Right forelimb (tissue), 1 donor: ENCODE measurements around the gene DEFB128.
"Not testable (repeated sequence)": the region's sequence is repeated elsewhere in the genome, so short reads cannot be mapped to it uniquely, and the experiment has no call there.

Experiments used
- DNase-seq: peaks from one replicate; pipeline ENCODE4 v3.0.0-alpha.2; 2018

Gene DEFB128

GRCh38 chr20:189611-190010, at the start of gene DEFB128:
Gene DEFB128 (minus strand): TSS chr20:189711. CDS start chr20:189623, 88 bp downstream.
- DNase-seq, result no peak

GRCh38 chr20:237929-238328, 48.4 kb upstream of the DEFB128 start:
- DNase-seq, result no peak

DNA sequence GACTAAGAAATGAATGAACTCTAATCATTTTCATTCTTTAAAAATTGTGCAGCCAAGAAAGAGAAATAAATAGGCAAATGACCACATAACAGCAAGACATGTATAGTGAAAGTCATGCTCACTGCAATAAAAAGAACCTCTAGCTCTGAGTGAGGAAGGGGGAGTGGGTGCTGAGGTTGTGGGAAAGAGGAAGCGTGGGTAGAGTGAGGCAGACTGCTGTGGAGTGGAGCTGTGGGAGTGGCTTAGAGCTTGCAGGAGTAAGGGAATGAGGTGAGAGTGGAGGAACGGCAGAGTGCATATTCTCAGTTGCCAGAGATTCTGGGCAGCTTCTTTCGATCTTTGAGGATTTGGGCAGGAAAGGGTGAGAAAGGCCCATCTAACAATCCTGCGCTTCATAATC, 48.0 kb upstream of the DEFB128 start:
- DNase-seq, result no peak

- DNase-seq, result no peak
These were observed 46.4 kb upstream of the DEFB128 start for GRCh38 chr20:235891-236290.

DNA sequence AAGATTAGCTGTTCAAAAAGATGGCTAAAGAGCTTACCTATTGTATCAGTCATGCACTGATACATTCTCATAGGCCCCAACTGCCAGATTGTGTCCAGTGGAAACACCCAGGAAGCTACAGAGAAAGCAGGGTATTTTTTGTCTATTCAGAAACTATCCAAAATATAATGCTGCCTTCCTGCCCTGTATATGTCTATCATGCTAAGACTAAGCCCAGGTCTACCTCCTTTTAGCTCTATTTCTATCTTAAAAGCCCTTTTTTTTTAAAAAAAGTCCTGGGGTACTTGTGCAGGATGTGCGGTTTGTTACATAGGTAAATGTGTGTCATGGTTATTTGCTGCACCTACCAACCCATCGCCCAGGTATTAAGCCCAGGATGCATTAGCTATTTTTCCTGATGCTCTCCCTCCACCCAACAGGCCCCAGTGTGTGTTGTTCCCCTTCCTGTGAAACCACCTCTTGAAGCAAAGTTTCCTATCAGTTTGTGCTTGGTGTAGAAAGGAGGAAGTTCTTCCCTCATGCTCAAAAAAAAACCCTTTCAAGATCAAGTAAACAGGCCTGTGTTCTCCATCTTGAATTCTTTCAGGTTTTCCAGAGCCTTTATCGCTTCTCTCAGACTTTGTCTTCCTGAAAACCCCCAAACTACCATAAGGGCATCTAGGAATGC, 38.1 kb upstream of the DEFB128 start:
- DNase-seq, result no peak

- no peak for DNase-seq
These were observed 37.4 kb upstream of the DEFB128 start, which contains the start of gene DEFB129 for GRCh38 chr20:226958-227357. Gene DEFB129 (plus strand): TSS chr20:227258. CDS start chr20:227289, 31 bp downstream.

GRCh38 chr20:225879-226278, 36.4 kb upstream of the DEFB128 start:
- not testable (repeated sequence) for DNase-seq

DNA sequence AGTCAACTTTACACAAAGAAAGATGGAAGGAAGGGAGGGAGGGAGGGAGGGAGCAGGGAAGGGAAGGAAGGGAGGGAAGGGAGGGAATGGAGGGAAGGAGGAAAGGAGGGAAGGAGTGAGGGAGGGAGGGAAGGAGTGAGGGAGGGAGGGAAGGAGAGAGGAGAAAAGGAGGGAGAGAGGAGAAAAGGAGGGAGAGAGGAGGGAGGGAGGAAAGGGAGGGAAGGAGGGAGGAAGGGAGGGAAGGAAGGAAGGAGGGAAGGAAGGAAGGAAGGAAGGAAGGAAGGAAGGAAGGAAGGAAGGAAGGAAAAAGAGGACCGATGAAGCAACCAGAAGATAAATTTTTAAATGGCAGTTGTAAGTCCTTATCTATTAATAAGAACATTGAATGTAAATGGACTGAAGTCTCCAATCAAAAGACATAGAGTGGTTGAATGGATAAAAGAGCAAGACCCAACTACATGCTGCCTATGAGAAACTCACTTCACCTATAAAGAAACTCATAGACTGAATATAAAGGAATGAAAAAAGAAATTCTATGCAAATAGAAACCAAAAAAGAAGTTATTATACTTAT, 31.8 kb upstream of the DEFB128 start:
- DNase-seq, result no peak

GRCh38 chr20:219290-220115, 30.0 kb upstream of the DEFB128 start:
- DNase-seq, result no peak

GRCh38 chr20:217266-217665, 27.8 kb upstream of the DEFB128 start:
- no peak for DNase-seq

DNA sequence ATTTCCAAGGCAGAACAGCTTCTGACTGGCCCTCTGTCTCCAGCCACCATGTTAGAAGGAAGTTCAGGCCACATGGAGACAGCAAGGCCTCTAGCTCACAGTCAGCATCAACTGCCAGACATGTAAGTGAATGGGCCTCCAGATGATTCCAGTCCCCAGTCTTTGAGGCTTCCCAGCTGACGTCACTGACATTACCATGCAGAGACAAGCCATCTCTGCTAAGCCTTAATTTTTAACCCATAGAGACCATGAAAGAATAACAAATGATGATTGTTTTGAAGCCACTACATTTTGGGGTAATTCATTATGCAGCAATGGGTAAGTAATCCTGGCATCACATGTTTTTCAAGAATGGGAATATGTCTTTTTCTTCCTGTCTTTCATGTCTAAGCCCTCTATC, 26.3 kb upstream of the DEFB128 start:
- no peak for DNase-seq

DNA sequence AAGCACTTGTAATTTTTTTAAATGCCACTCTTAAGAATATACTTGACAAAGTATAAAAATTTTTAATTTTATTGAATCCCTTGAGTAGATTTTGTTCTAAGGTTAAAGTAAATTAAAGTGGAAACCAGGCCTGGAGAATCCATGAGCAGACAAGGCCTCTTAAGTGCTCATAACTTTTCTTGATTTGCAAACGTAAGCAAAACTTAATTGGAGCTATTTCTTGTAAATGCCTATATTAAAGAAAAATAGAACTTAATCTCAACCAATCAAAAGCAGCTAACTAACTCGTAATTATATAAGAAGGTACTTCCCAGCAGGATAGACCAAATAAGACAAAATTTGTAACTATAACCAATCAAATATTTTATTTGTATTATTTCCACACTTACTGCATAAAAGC, 24.9 kb upstream of the DEFB128 start:
- DNase-seq, result no peak

DNA sequence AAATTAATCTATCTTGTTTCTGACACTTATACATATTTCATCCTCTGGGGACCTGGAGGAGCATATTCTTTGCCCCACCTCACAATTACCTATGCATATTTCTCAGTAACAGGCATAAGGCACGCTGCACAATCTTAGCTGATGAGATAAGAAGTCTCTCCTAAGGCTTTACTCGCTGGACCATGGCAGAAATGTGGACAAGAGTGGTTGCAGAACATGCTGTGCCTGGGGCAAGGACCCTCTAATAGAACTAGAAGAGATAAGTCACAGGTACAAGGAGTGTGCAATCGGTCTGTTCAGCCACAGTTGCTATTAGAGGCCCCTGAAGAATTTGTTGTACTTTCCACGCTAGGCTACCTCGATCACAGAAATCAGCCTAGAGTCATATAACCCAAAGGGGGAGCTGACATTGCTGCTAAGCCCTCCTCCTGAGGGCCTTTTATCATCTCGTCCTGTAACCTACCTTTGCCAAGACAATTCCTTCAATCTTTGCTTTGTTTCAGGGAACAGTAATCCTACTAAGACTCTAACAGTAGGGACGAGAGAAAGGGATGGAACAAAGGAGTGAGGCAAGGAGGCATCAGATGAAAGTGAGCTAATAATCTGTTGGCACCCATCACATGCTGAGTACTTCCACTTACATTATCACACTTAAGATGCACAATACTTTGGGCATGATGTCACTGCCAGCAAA, 21.4 kb upstream of the DEFB128 start:
- DNase-seq, result no peak

- no peak for DNase-seq
These were observed 19.5 kb upstream of the DEFB128 start for GRCh38 chr20:208942-209566.

DNA sequence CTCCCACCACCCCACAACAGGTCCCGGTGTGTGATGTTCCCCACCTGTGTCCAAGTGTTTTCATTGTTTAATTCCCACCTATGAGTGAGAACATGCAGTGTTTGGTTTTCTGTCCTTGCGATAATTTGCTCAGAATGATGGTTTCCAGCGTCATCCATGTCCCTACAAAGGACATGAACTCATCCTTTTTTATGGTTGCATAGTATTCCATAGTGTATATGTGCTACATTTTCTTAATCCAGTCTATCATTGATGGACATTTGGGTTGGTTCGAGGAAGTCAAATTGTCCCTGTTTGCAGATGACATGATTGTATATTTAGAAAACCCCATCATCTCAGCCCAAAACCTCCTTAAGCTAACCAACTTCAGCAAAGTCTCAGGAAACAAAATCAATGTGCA, 14.1 kb upstream of the DEFB128 start:
- DNase-seq, result not testable (repeated sequence)

- DNase-seq, result no peak
These were observed 10.5 kb upstream of the DEFB128 start for GRCh38 chr20:199996-200395.

DNA sequence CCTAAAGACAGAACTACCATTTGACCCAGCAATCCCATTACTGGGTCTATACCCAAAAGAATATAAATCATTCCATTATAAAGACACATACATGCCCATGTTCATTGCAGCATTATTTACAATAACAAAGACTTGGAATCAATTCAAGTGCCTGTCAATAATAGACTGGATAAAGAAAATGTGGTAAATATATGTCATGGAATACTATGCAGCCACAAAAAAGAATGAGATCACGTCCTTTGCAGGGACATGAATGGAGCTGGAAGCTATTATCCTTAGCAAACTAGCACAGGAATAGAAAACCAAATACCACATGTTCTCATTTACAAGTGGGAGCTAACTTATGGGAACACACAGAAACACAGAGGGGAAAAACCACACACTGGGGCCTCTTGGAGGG, 8.7 kb upstream of the DEFB128 start:
- no peak for DNase-seq

DNA sequence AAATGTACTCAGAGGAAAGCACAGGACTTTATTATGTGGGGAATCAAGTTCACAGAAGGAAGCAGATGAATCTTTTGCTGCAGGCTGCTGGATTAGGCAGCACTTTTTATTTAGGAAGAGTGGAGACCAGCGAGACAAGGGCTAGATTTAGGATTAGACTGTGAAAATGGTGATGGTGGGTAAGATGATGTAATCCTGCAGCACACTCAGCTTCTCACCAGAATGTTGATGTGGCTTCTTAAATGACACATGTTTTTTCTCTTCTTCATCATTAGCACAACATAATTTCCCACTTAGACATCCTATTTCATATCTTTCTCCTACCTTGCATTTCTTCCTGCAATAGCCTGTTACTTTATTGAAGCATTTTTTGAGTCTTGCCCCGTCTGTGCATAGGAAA, 1.8 kb downstream of the DEFB128 start:
- no peak for DNase-seq

- DNase-seq, result no peak
These were observed 5.2 kb downstream of the DEFB128 start for GRCh38 chr20:184288-184687.

GRCh38 chr20:168876-169275, 20.6 kb downstream of the DEFB128 start:
- DNase-seq, result no peak

DNA sequence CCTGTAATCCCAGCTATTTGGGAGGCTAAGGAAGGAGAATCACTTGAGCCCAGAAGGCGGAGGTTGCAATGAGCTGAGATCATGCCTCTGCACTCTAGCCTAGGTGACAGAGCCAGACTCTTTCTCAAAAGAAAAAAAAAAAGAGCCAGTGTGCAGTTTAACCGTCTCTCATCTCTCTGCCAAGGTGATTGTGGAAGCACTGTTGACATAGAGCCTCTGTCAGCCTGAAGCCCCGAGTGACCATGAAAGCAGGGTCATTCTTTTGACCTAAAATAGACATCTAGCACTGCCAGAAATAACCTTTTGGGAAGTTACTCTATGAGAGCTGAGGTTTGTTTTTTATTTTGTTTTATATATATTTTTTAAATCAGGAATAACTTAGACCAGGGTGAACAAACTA, 24.9 kb downstream of the DEFB128 start:
- DNase-seq, result no peak

DNA sequence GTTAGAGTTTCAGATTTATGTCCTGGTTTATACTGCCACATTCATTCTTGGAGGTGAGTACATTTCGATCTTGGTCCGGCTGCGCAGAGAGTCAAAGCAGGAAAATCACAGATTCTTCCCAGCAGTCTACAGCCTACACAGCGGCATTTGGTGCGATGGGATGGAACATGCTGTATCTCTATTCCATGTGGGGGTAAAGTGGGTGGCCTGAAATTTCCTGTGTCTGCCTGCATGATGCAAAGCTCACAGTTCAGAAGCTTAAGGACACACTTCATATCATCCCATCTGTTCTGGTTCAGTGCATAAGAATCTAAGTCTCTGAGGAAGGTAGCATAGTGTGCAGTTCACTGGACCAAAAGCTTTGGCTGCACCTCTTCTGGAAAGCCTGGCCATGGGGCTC, 32.4 kb downstream of the DEFB128 start, which contains the start of gene DEFB127:
TSS of gene DEFB127 (plus strand) at position 301 of the 400 bp plus-strand sequence. CDS start at position 392, 91 bp downstream.
- no peak for DNase-seq

DNA sequence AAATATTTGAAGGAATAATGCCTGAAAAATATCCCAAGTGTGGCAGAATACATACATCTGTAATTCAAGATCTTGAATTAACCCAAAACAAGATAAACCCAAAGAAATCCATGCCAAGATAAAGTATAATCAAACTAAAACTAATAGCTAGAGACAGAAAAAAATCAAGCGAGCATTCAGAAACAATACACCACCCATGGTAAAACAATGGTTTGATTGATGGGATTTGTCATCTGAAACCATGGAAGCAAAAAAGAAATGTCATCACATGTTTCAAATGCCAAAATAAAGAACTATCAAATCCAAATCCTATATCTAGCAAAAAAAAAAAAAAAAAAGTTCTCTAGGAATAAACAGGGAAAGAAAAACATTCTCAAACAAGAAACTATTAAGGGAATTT, 37.4 kb downstream of the DEFB128 start:
- DNase-seq, result no peak
